Body of pancreas (tissue), 4 donors: ENCODE data around the gene MAJIN. TPM values are rescaled to one million over a fixed set of nuclear protein-coding genes. Genes with fewer than 3 reads are reported as not detected.

Source experiments
- ATAC-seq: fragments of 150-250 bp; one replicate; pipeline ENCODE4 v1.9.1; 2016
- DNase-seq, 4 donors: peaks; one replicate each; pipeline ENCODE4 v3.0.0-alpha.2; 2019
- H3K27ac ChIP-seq, 4 donors: fragments of 200-600 bp; sonication (generic); 1 replicate in 3 of 4; 2 replicates in 1 of 4; pipeline versions ENCODE4 v1.5.1 to v1.6.1; 2016 to 2019; ENCODE audit warnings: mild to moderate bottlenecking in 1 of 4, mixed read lengths in 1 of 4, moderate library complexity in 1 of 4
- H3K27me3 ChIP-seq, 2 donors: fragments of 200-600 bp; sonication (generic); one replicate each; pipeline ENCODE4 v1.6.0; 2016; ENCODE audit warnings: mild to moderate bottlenecking in 1 of 2
- H3K36me3 ChIP-seq, 2 donors: fragments of 200-600 bp; sonication (generic); replicated peaks in 1 of 2; 2 replicates each; pipeline ENCODE4 v1.5.1; 2016; ENCODE audit warnings: low read depth in 2 of 2; ENCODE audit not compliant: insufficient read depth in 1 of 2
- H3K4me1 ChIP-seq: fragments of 200-600 bp; sonication (generic); one replicate; pipeline ENCODE4 v1.6.0; 2016
- H3K4me3 ChIP-seq, 2 donors: fragments of 200-600 bp; sonication (generic); 1 replicate in 1 of 2; 2 replicates in 1 of 2; pipeline ENCODE4 v1.5.1; 2016 to 2019
- H3K9me3 ChIP-seq, 3 donors: fragments of 200-600 bp; sonication (generic); 1 replicate in 2 of 3; 2 replicates in 1 of 3; pipeline ENCODE4 v1.5.1; 2016
- CTCF ChIP-seq, 7 experiments: fragments of 450-650 bp in 4 of 7; fragments of 200-600 bp in 3 of 7; sonication (generic) in 3 of 7; IDR thresholded peaks; one replicate each; pipeline ENCODE4 v1.5.1; 2016 to 2019; ENCODE audit warnings: antibody characterized with exemption in 7 of 7
- POLR2A ChIP-seq, 3 donors: fragments of 450-650 bp; IDR thresholded peaks; one replicate each; pipeline ENCODE4 v1.6.1; 2016; ENCODE audit warnings: antibody characterized with exemption in 3 of 3, mild to moderate bottlenecking in 2 of 3
- WGBS, 2 donors: methylation state at CpG; one replicate each; pipeline ENCODE4 v1.1.5; 2017; 5-methylcytosine and 5-hydroxymethylcytosine counted together
- intact Hi-C: fragments of 100-400 bp; cut with DNase I; formaldehyde crosslinking; loops from one replicate; pipeline ENCODE4 v1.15.1; 2023
- total RNA-seq, 2 donors: library from RNA; depleted of rRNA; stranded (reverse); fragments of >200 nt; gene quantifications; one replicate each; pipeline ENCODE4 v1.1.0, GENCODE V29; 2016

The MAJIN gene
- total RNA-seq, 2 donors from 2014 or later = 0.78 TPM; not detected in 1

GRCh38 chr11:64935359-64936081 is 36.4 kb downstream of the MAJIN start, which contains the start of gene GPHA2:
Gene GPHA2, minus strand, starts transcription at chr11:64935893. Its CDS starts 433 bp downstream, at chr11:64935460.
- WGBS, 2 donors = 31 to 44% methylated on average over 8 to 14 of the region's 14 CpGs
- Histone ChIP-seq H3K4me3 (no peak within 1 kb of the TSS), H3K36me3 (peaks cover 0 to 9% of the 10 kb centered on the region in 2 donors), H3K27me3 (no peaks in the 10 kb centered on the region), H3K27ac (peak within 1 kb of the TSS; percentile 25 to 54 (median 48)), H3K9me3 (no peaks in the 10 kb centered on the region), H3K4me1 (peaks cover 26% of the 10 kb centered on the region)
- intact Hi-C loops = no loop called here
- peak; percentile 58 to 79 (median 64) for DNase-seq
- ATAC-seq = peak; percentile 43
- TF ChIP-seq POLR2A (IDR thresholded peaks at IDR 0.05) (peak in 2 of 3 donors; percentile 33 to 61), CTCF (IDR thresholded peaks at IDR 0.05) (peak in 3 of 7 experiments; percentile 13 to 36 (median 20))

GRCh38 chr11:64934682-64935358 is 37.1 kb downstream of the MAJIN start:
- H3K27ac ChIP-seq = peak overlapping the region; percentile 25 to 54 (median 48)
- ATAC-seq (peak; percentile 86), DNase-seq (peak; percentile 75 to 87 (median 80))
- no peaks in the 10 kb centered on the region for H3K27me3 ChIP-seq
- H3K36me3 ChIP-seq = peaks cover 0 to 9% of the 10 kb centered on the region in 2 donors
- TF ChIP-seq CTCF (IDR thresholded peaks at IDR 0.05) (peak in 1 of 7 experiments; percentile 8), POLR2A (IDR thresholded peaks at IDR 0.05) (no peak)
- no peak overlapping the region for H3K4me3 ChIP-seq
- intact Hi-C loops = no loop called here
- peaks cover 26% of the 10 kb centered on the region for H3K4me1 ChIP-seq
- H3K9me3 ChIP-seq = no peaks in the 10 kb centered on the region
- WGBS, 2 donors = 39 to 52% methylated on average over 19 to 27 of the region's 27 CpGs

- ATAC-seq (no peak), DNase-seq (no peak)
- H3K9me3 ChIP-seq = no peaks in the 10 kb centered on the region
- peak overlapping the region in 3 of 4 donors; percentile 44 to 54 (median 53) for H3K27ac ChIP-seq
- WGBS, 2 donors = 70 to 73% methylated on average over 4 to 10 of the region's 10 CpGs
- TF ChIP-seq CTCF (IDR thresholded peaks at IDR 0.05) (no peak), POLR2A (IDR thresholded peaks at IDR 0.05) (no peak)
- intact Hi-C loops = no loop called here
- no peaks in the 10 kb centered on the region for H3K27me3 ChIP-seq
- H3K4me3 ChIP-seq = no peak overlapping the region
- peaks cover 26% of the 10 kb centered on the region for H3K4me1 ChIP-seq
- peaks cover 0 to 9% of the 10 kb centered on the region in 2 donors for H3K36me3 ChIP-seq
Measured at GRCh38 chr11:64933935-64934681, 37.8 kb downstream of the MAJIN start.

- Histone ChIP-seq H3K27me3 (no peaks in the 10 kb centered on the region), H3K9me3 (no peaks in the 10 kb centered on the region), H3K4me1 (peaks cover 26% of the 10 kb centered on the region), H3K4me3 (no peak overlapping the region), H3K27ac (peak overlapping the region in 3 of 4 donors; percentile 44 to 54 (median 53)), H3K36me3 (peaks cover 0 to 9% of the 10 kb centered on the region in 2 donors)
- no peak for DNase-seq
- ATAC-seq = no peak
- 92 to 94% methylated on average over 6 to 12 of the region's 12 CpGs for WGBS, 2 donors
- intact Hi-C loops = no loop called here
- no peak for TF ChIP-seq CTCF (IDR thresholded peaks at IDR 0.05)
- TF ChIP-seq POLR2A (IDR thresholded peaks at IDR 0.05) = no peak
Measured at GRCh38 chr11:64933213-64933934, 38.5 kb downstream of the MAJIN start.
